Loucy (cell line): ENCODE measurements around the gene DYNLL1.

Source experiments
- CTCF ChIP-seq: fragments of 200-600 bp; sonication (generic); conservative IDR thresholded peaks from 2 replicates; pipeline ENCODE4 v1.5.1; 2014; ENCODE audit warnings: mild to moderate bottlenecking, antibody characterized with exemption, low read length
- EZH2phosphoT487 ChIP-seq: fragments of 200-600 bp; IDR thresholded peaks from 2 replicates; pipeline ENCODE4 v1.6.1; 2018; ENCODE audit warnings: antibody characterized with exemption, mild to moderate bottlenecking, moderate library complexity, borderline replicate concordance

DNA sequence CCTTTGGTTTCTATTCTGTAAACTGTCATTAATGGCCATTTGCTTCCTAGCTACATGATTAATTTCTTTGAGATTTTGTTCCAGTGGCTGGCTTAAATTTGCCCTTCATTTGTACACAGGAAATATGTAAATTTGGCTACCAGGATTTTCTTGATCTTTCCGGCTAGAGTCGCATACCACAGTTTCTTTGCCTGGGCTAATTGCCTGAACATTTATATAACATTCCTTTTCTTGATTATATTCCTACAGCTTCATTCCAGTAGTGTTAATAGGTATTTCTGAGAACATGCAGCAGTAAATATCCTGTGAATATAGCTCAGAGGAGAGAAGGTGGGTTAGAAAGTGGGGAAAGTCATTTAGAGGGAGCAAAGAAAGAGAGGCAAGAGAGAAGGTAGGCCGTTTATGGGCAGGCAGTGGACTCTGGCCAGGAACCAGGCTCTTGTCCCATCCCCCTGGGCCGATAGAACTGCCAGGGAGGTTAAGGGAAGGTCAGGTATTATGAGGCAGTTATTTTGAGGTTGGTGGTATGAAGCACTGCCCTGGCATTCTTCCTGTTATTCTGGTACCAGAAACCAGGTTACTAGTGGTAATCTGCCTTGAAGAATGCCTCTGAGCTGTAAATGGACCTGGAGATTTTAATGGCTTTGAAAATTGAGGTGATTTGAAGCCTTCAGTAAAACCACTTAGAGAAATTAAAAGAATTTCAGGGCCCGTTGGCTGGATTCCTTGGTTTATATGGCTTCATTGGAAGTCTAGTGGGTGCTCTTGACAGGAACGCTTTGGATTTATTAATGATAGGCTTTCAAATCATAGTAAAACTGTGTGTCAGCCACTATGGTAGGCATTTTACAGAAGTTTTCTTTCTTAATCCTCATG is 42.6 kb downstream of the DYNLL1 start:
- TF ChIP-seq CTCF (no peak), EZH2phosphoT487 (no peak)
